ENCODE measurements around the gene PIK3R5. TPM values are rescaled to one million over a fixed set of nuclear protein-coding genes. Genes with fewer than 3 reads are reported as not detected.

Gene PIK3R5
- total RNA-seq, 1 donor from 2014 or later = 2.1 TPM

DNA sequence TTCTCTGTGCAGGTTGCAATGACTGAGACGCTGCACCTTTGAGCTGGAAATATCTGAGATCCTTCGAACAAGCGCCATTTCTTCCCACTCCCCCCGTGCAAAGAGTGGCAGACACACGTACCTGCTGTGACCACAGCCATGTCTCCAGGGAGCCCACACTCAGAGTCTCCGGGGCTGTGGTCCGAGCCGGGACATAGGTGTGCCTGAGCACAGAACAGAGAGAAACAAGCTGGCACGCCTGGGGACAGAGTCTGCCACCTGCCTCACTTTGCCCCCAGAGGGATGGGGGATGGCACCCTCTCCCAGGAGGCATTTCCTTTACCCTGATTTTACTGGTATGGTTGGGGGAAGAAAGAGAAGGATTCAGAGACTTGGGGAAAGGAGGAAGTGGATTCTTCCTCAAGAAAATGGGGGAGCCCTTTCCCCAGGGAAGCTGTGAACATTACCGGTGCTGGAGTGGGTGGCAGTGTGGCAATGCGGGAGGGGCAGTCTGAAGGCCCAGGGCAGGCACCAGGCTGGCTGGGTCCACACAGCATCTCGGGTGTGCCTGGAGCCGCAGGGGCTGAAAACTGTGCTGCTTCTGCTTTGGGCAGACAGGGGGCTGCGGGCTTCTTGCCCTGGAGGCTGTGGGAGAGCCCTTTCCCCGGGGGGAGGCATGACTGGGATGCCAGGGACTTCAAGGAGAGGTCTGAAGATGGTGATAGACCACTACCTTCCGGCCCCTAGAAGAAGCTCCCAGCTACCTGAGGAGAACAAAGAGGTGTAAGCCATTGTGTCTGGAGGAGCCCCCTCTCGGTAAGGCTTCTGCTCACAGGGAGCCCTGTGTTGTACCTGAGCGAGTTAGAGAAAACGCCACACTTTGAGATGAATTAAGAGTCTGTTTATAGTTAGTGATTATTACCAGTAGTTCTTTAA is 91.4 kb downstream of the PIK3R5 start:
- H3K27ac ChIP-seq (ENCODE audit: low read depth, low read length) = no peak overlapping the region
- H3K4me3 ChIP-seq (ENCODE audit: low read length in 3 of 3) = no peak overlapping the region
- no peaks in the 10 kb centered on the region for H3K9me3 ChIP-seq (ENCODE audit: control insufficient read depth in 3 of 3, low read length in 3 of 3)
- peaks cover 0 to 7% (median 0%) of the 10 kb centered on the region in 3 donors for H3K4me1 ChIP-seq (ENCODE audit: control insufficient read depth in 3 of 3, insufficient read depth in 3 of 3, low read length in 3 of 3)
- peaks cover 8 to 26% (median 25%) of the 10 kb centered on the region in 3 donors for H3K27me3 ChIP-seq (ENCODE audit: control insufficient read depth in 3 of 3, insufficient read depth in 3 of 3, low read length in 3 of 3)
- H3K9ac ChIP-seq (ENCODE audit: low read depth in 1 of 3, low read length in 3 of 3) = no peak overlapping the region
- no peaks in the 10 kb centered on the region for H3K36me3 ChIP-seq (ENCODE audit: control insufficient read depth in 3 of 3, insufficient read depth in 3 of 3, low read length in 3 of 3)

DNA sequence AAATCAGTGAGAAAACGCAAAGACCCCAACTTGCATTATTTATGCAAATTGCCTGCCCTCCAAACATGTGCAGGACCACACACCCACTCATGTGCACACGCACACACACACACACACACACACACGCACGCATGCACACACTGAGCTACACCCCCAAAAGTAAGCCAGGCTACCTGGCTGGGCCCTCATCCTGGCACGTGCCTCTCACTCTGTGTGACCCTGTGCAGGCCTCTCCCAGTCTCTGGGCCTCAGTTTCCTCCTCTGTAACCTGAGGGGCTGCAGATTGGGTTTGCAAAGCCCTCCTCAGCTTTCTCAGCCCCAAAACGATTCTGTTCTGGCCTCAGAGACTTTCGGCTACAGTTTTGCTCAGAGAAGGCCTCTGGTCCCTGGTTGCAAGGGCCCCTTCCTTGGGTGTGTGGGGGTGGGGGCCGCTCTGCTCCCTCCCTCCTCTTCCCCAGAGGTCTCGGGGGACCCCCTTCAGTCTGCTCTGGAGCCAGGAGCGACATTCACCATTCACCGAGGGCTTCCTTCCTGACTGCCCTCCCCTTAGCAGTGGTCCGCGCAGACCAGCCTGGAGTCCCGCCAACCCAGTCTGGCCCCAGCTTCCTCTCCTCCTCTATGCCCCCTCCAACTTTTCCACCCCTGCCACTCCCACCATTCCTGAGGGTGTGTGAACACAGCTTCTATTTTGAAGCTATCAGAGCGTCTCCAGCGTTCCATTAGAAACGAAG is 92.6 kb downstream of the PIK3R5 start:
- no peak overlapping the region for H3K27ac ChIP-seq (ENCODE audit: low read depth, low read length)
- H3K9me3 ChIP-seq (ENCODE audit: control insufficient read depth in 3 of 3, low read length in 3 of 3) = no peaks in the 10 kb centered on the region
- no peak overlapping the region for H3K9ac ChIP-seq (ENCODE audit: low read depth in 1 of 3, low read length in 3 of 3)
- H3K36me3 ChIP-seq (ENCODE audit: control insufficient read depth in 3 of 3, insufficient read depth in 3 of 3, low read length in 3 of 3) = no peaks in the 10 kb centered on the region
- H3K4me3 ChIP-seq (ENCODE audit: low read length in 3 of 3) = no peak overlapping the region
- peaks cover 0 to 7% (median 0%) of the 10 kb centered on the region in 3 donors for H3K4me1 ChIP-seq (ENCODE audit: control insufficient read depth in 3 of 3, insufficient read depth in 3 of 3, low read length in 3 of 3)
- H3K27me3 ChIP-seq (ENCODE audit: control insufficient read depth in 3 of 3, insufficient read depth in 3 of 3, low read length in 3 of 3) = peaks cover 9 to 24% (median 19%) of the 10 kb centered on the region in 3 donors

DNA sequence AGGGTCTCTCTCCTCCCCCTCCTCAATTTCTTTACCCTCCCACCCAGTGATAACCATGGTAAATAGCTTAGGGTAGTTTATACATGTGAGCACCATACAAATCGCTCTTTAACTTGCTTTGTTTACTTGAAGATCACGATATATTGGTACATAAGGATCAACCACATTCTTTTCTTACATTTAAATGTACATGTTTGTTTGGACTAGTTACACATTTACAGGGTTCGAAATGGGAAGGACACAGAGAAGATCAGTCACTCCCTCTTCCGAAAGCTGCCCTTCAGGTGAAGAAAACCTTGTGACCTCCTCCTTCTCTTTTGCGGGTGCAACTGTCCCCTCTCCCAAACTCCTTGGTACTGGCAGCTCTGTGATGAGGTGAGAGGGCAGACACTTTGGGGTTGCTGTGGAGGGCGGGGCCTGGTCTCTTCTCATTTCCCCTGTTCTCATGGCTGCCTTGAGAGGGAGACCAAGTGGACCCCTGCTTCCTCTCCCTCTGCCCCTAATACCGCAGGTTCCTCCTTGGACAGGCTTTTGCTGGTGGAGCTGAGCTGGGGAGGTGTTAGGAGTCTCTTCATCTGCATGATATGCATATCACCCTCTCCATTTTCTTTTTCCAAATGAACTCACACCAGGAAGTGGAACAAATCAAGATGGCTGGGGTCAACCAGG is 93.3 kb downstream of the PIK3R5 start:
- H3K27me3 ChIP-seq (ENCODE audit: control insufficient read depth in 3 of 3, insufficient read depth in 3 of 3, low read length in 3 of 3) = peaks cover 12 to 24% (median 18%) of the 10 kb centered on the region in 3 donors

GRCh38 chr17:8871081-8871581 is 94.4 kb downstream of the PIK3R5 start:
- Histone ChIP-seq H3K4me3 (ENCODE audit: low read length in 3 of 3) (no peak overlapping the region), H3K9me3 (ENCODE audit: control insufficient read depth in 3 of 3, low read length in 3 of 3) (no peaks in the 10 kb centered on the region), H3K36me3 (ENCODE audit: control insufficient read depth in 3 of 3, insufficient read depth in 3 of 3, low read length in 3 of 3) (no peaks in the 10 kb centered on the region), H3K9ac (ENCODE audit: low read depth in 1 of 3, low read length in 3 of 3) (no peak overlapping the region), H3K27ac (ENCODE audit: low read depth, low read length) (no peak overlapping the region), H3K4me1 (ENCODE audit: control insufficient read depth in 3 of 3, insufficient read depth in 3 of 3, low read length in 3 of 3) (peaks cover 0 to 10% (median 0%) of the 10 kb centered on the region in 3 donors), H3K27me3 (ENCODE audit: control insufficient read depth in 3 of 3, insufficient read depth in 3 of 3, low read length in 3 of 3) (peaks cover 12 to 24% (median 18%) of the 10 kb centered on the region in 3 donors)

More for the DNA sequence above, 93.3 kb downstream of the PIK3R5 start:
- peaks cover 0 to 10% (median 0%) of the 10 kb centered on the region in 3 donors for H3K4me1 ChIP-seq (ENCODE audit: control insufficient read depth in 3 of 3, insufficient read depth in 3 of 3, low read length in 3 of 3)
- H3K9ac ChIP-seq (ENCODE audit: low read depth in 1 of 3, low read length in 3 of 3) = no peak overlapping the region
- H3K27ac ChIP-seq (ENCODE audit: low read depth, low read length) = no peak overlapping the region
- no peaks in the 10 kb centered on the region for H3K9me3 ChIP-seq (ENCODE audit: control insufficient read depth in 3 of 3, low read length in 3 of 3)
- H3K36me3 ChIP-seq (ENCODE audit: control insufficient read depth in 3 of 3, insufficient read depth in 3 of 3, low read length in 3 of 3) = no peaks in the 10 kb centered on the region
- H3K4me3 ChIP-seq (ENCODE audit: low read length in 3 of 3) = no peak overlapping the region

DNA sequence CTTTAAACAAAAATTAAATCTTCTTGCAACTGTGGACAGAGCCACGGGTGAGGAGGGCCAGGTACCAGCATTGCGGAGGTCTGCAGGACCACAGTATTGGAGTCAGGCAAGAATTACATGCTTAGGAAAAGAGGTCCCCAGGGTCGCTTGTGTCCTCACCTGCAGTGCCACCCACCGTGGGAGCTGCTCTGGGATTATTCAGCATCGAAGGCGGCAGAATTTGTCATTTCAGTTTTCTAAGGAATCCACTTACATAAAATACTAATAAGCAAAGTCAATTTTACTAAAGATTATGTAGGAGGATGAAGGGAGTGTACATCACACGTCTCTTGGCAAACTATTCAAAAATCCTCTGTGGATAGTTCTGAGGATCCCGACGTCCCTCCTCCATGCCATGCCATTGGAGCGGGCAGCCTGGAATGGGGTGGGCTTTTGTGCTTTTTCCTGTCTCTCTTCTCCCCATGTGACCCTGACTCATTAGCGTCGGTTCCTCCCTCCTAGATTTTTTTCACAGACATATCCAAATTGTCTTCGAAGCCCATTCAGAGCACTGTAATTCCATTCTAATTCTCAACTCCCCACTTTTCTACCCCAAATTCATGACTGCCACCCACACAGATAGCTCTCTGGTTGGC is 95.0 kb downstream of the PIK3R5 start:
- Histone ChIP-seq H3K9me3 (ENCODE audit: control insufficient read depth in 3 of 3, low read length in 3 of 3) (no peaks in the 10 kb centered on the region), H3K36me3 (ENCODE audit: control insufficient read depth in 3 of 3, insufficient read depth in 3 of 3, low read length in 3 of 3) (no peaks in the 10 kb centered on the region), H3K4me1 (ENCODE audit: control insufficient read depth in 3 of 3, insufficient read depth in 3 of 3, low read length in 3 of 3) (peaks cover 0 to 10% (median 0%) of the 10 kb centered on the region in 3 donors), H3K9ac (ENCODE audit: low read depth in 1 of 3, low read length in 3 of 3) (no peak overlapping the region), H3K27ac (ENCODE audit: low read depth, low read length) (no peak overlapping the region), H3K4me3 (ENCODE audit: low read length in 3 of 3) (no peak overlapping the region), H3K27me3 (ENCODE audit: control insufficient read depth in 3 of 3, insufficient read depth in 3 of 3, low read length in 3 of 3) (peaks cover 12 to 19% (median 13%) of the 10 kb centered on the region in 3 donors)

GRCh38 chr17:8869114-8869815 is 96.2 kb downstream of the PIK3R5 start:
- Histone ChIP-seq H3K27me3 (ENCODE audit: control insufficient read depth in 3 of 3, insufficient read depth in 3 of 3, low read length in 3 of 3) (peaks cover 7 to 15% (median 8%) of the 10 kb centered on the region in 3 donors), H3K9me3 (ENCODE audit: control insufficient read depth in 3 of 3, low read length in 3 of 3) (no peaks in the 10 kb centered on the region), H3K27ac (ENCODE audit: low read depth, low read length) (no peak overlapping the region), H3K9ac (ENCODE audit: low read depth in 1 of 3, low read length in 3 of 3) (no peak overlapping the region), H3K36me3 (ENCODE audit: control insufficient read depth in 3 of 3, insufficient read depth in 3 of 3, low read length in 3 of 3) (no peaks in the 10 kb centered on the region), H3K4me3 (ENCODE audit: low read length in 3 of 3) (no peak overlapping the region), H3K4me1 (ENCODE audit: control insufficient read depth in 3 of 3, insufficient read depth in 3 of 3, low read length in 3 of 3) (peaks cover 0 to 10% (median 0%) of the 10 kb centered on the region in 3 donors)

DNA sequence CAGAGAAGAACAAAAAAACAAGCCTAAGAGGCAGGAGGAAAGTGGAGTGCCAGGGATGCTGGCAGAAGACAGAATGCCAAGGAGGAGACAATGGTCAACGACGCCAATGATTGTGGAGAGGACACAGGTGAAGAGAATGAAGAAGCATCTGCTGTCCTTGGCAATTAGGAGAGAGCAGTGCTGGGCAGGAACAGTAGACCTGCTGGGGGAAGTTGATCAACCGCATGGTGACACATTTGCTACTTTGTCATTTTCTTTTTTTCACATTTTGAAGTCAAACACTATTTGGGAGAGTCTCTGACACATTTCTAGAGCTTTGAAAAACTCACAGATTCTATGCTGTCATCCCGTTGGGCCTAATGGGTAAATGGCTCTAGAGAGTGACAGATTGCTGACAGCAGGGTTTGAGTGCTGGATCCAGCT is 97.0 kb downstream of the PIK3R5 start:
- H3K36me3 ChIP-seq (ENCODE audit: control insufficient read depth in 3 of 3, insufficient read depth in 3 of 3, low read length in 3 of 3) = no peaks in the 10 kb centered on the region
- peaks cover 4 to 10% (median 6%) of the 10 kb centered on the region in 3 donors for H3K27me3 ChIP-seq (ENCODE audit: control insufficient read depth in 3 of 3, insufficient read depth in 3 of 3, low read length in 3 of 3)
- no peak overlapping the region for H3K27ac ChIP-seq (ENCODE audit: low read depth, low read length)
- H3K9ac ChIP-seq (ENCODE audit: low read depth in 1 of 3, low read length in 3 of 3) = no peak overlapping the region
- H3K9me3 ChIP-seq (ENCODE audit: control insufficient read depth in 3 of 3, low read length in 3 of 3) = no peaks in the 10 kb centered on the region
- peaks cover 0 to 10% (median 0%) of the 10 kb centered on the region in 3 donors for H3K4me1 ChIP-seq (ENCODE audit: control insufficient read depth in 3 of 3, insufficient read depth in 3 of 3, low read length in 3 of 3)
- H3K4me3 ChIP-seq (ENCODE audit: low read length in 3 of 3) = no peak overlapping the region

DNA sequence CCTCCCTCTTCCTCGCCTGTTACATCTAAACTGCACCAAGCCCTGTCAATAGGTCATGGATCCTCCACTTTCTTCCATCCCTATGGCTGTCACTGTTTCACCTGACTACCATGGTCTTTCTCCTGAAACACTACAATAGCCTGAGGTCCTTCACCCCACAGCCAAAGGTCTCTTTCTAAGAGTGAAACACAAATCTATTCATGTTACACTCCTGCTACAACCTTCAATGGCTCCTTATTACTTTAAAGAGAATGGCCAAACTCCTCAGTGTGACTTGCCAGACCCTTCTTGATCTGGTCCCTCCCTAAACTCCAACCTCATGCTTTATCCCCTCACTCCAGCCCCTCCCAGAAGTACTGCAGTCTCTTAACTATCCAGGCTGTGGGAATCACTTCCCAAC is 97.4 kb downstream of the PIK3R5 start:
- Histone ChIP-seq H3K4me1 (ENCODE audit: control insufficient read depth in 3 of 3, insufficient read depth in 3 of 3, low read length in 3 of 3) (peaks cover 0 to 5% (median 0%) of the 10 kb centered on the region in 3 donors), H3K27ac (ENCODE audit: low read depth, low read length) (no peak overlapping the region), H3K27me3 (ENCODE audit: control insufficient read depth in 3 of 3, insufficient read depth in 3 of 3, low read length in 3 of 3) (peaks cover 4 to 6% (median 4%) of the 10 kb centered on the region in 3 donors), H3K9ac (ENCODE audit: low read depth in 1 of 3, low read length in 3 of 3) (no peak overlapping the region), H3K4me3 (ENCODE audit: low read length in 3 of 3) (no peak overlapping the region), H3K9me3 (ENCODE audit: control insufficient read depth in 3 of 3, low read length in 3 of 3) (no peaks in the 10 kb centered on the region), H3K36me3 (ENCODE audit: control insufficient read depth in 3 of 3, insufficient read depth in 3 of 3, low read length in 3 of 3) (no peaks in the 10 kb centered on the region)

Data from skeletal muscle tissue (tissue), 4 donors.